NCI-H1048 (cell line): Measurements from ENCODE around the gene ARPC5L.
"Not testable (repeated sequence)": the region's sequence is repeated elsewhere in the genome, so short reads cannot be mapped to it uniquely, and the experiment has no call there.

Experiments
- DNase-seq: peaks from one replicate; lab custom pipeline; 2025; lab: John Stamatoyannopoulos, UW

ARPC5L gene

DNA sequence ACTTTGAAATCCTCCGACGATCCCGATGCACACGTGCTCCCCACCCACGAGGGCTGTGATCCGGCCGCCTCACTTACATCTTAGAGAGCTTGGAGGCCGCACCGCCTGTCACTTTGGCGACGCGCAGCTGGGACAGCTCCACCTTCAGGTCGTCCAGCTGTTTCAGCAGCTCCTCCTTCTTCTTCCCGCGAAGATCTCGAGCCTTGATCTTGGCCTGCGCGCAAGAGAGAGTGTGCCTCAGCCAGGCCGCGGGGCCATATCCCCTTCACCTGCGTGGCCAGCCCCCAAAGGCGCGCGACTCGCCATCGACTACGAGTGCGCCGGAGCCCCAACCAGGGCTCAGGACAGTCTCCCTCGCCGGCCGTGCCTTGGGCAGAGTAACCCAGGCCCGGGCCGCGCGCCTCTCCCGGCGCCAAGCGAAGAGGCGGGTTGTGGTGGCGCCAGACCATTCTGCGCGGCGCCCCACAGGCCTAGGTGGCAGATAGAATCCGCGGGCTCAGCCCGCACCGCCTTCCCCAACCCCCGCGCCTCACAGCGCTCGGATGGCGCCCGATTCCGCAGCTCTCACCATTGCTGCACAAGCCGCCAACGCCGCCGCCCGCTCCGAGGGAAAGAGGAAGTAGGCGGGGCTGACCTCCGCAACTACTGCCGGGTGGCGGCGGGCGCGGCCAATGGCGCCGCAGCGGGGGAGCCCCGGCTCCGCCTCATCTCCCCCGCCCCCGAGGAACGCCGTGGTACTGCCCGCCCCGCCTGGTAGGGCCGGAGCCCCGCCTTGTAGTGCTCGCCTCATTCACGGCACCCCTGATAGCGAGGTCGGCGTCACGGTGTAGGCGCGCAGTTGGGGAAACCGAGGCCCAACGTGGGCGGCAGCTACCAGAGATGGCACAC, at the start of gene ARPC5L, which contains the start of gene RPL35:
ARPC5L (plus strand) TSS at position 789 of the 888 bp plus-strand sequence. CDS start 7,161 bp downstream, outside the sequence.
RPL35 (minus strand) TSS at position 616 of the 888 bp plus-strand sequence; CDS start at position 571, 45 bp downstream.
- peak; percentile 90 for DNase-seq

DNA sequence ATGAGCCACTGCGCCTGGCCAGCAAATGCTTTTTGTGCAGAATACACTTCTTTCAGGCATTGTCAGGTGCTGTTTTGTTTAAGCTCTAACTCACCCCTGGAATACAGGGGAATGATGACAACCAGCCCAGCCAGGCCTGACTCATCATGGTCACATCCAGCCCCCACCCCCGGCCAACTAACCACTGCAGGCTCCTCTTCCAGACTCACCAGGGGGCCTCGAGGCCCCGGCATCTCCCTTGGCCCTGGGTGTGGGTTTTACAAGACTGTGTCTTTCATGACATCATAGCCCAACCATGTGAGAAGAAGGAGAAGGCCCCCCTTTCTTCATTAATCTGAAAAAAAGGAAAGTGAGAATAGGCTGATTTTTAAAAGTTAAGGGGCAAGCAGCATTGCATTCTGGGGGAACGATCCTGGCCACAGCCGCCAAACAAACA, 49.5 kb upstream of the ARPC5L start:
- no peak for DNase-seq

DNA sequence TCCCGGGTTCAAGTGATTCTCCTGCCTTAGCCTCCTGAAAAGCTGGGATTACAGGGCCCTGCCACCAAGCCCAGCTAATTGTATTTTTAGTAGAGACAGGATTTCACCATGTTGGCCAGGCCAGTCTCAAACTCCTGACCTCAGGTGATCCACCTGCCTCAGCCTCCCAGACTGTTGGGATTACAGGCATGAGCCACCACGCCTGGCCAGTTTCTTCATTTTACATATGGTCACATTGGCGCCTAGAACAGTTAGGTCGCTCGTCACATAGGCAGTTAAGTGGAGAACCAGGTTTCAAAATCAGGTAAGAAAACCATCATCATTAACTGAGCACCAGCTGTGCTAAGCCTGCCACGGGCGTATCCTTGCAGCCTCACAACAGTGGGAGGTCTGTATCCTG, 48.9 kb upstream of the ARPC5L start:
- no peak for DNase-seq

DNA sequence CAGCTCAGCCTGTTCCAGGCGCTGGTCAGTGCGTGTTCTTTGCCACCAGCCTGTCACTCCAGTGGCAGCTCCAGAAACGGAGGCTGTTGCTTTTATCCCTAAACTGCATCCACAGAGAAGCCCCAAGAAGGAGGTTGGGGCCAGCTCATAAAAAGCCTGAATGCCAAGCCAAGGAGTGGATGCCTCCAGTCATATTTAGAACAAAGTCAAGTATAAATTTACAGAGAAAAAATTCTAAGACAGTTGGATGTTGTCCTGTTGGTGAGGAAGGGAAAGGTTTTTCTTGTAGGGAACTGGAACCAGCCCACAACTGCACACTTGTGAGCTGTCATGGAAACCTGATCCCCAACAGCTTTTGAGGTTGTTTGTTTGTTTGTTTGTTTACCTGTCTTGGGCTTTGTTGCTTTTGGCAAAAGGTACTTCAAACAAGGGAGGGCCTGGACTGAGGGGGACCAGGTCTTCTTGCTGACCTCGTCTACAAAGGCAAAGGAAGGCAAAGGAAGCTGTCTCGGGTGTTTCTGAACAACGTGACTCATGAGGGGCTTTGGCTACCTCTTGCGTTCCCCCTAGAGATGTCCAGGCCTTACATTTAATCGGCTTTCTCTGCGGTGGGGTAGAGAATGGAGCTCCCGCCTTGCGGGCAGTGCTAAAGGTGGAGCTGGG, 48.3 kb upstream of the ARPC5L start:
- DNase-seq = no peak

DNA sequence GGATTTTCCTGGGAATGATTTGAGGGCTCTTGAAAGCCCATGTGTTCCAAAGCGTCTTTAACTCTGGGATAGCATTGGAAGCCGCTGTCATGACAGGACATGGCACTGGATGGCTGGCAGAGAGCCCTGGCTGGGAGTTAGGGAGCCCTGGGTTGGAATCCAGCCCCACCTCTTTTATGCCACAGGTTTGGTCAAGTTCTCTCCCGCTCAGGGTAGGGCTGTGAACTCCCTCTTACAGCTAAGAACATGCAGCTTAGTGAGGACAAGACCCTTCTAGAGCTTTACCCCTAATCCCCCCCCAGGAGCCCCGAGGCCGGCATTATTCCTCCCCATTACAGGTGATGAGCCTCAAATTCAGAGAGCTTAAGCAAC, 47.8 kb upstream of the ARPC5L start:
- DNase-seq = no peak

DNA sequence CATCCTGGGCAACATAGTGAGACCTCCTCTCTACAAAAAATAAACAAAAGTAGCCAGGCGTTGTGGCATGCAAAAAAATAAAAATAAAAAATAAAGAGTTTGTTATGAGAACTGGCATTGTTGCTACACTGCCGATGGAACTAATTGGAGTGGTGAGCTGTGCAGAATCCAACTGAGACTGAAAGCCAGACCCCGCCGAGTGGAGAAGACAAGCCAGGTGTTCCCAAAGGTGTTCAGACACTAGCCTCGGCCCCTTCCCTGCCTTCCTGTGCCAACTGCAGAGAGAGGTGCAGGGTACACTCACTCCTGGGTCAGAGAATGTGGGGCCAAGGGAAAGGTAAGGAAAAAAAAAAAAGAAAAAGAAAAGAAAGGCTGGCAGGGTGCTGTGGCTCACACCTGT, 46.3 kb upstream of the ARPC5L start:
- no peak for DNase-seq

DNA sequence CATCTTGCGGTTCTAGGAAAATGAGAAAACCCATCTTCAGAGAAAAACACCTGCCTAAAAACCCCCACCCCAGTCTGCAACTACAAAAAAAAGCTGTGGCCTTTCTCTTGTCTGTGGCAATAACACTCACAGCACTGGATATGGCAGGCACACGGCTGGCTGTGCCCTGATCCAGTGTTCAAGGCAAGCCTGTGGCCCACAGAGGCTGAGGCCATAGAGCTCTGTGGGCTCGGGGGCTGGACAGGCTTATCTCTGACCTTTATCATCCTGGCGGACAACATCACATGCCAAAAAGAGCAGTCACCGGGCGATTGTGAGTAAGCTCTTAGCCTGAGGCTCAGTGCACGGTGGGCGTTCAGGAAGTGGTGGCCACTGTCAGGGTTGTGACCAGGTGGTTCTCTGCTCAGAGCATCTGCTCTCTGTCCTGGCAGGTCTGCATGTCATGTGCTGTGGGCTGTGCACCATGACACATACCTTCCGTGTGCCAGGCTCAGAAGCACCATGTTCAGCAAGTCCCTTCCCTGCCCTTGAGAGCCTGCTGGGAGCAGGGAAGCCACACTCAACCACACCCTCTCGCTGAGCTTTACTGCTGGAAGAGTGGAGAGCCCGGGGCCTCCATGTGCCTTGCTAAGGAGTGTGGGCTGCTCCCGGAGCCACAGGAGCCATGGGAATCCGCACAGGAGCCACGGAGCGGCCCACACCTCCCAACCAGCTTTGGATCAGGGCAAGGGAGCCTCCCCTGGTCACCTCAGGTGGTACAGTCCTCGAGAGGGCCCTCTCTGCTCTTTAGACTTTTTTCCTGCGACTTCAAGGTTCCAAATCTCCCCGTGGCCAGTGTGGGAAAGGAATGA, 43.3 kb upstream of the ARPC5L start:
- DNase-seq = no peak

DNA sequence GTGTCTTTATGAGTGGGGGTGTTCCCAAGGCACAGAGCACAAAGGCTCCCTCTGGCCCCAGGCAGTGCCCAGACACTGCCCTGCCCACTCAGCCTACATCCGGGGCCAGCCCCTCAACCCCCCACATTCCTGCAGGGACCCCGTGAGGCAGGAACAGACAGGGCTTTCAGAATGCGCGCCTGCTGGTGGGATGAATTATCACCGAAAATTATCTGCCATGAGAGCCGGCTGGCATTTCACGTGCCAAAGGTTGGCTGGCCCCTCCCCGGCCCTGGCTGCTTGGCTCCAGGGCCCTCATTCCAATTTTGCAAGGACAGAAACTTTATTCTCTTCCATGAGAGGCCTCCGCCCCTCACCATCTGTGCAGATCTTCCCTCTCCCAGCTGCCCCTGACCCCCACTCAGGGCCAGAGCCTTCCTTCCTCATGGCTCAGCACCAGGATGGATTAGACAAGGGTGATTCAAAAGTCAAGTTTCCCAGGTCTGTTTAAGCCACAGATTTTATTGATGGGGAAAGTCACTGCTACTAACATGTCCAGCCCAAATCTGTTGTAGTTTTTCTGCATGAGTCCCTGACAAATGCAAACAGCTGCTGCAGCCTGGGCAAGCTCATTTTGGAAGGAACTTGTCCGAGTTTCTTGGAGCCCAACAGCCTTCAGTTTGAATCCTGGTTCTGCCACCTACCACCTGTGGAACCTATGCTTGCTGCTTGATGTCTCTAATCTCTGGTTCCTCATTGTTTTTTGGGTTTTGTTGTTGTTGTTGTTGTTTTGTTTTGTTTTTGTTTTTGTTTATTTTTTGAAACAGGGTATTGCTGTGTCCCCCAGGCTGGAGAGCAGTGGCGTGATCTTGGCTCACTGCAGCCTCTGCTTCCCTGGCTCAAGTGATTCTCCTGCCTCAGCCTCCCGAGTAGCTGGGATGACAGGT, 41.0 kb upstream of the ARPC5L start:
- DNase-seq = no peak

DNA sequence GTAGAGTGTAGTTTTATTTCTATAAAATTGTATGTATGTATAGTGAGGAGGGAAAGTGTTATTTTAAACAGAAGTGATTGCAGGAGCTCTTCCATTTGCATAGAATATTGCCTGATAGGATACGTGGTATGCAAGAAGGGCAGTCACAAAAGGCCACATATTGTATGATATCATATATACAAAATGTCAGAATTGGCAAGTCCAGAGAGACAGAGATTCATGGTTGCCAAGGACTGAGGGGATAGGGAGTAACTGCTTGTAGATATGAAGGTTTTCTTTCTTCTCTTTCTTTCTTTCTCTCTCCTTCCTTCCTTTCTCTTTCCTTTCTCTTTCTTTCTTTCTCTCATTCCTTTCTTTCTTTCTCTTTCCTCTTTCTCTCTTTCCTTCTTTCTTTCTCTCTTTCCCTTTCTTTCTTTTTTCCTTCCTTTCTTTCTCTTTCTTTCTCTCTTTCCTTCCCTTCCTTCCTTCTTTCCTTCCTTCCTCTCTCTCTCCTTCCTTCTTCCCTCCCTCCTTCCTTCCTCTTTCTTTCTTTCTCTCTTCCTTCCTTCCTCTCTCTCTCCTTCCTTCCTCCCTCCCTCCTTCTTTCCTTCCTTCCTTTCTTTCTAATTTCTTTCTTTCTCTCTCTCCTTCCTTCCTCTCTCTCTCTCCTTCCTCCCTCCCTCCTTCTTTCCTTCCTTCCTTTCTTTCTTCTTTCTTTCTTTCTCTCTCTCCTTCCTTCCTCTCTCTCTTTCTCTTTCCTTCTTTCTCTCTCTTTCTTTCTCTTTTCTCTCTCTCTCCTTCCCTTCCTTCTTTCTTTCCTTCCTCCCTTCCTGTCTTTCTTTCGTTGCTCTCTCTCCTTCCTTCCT, 33.2 kb upstream of the ARPC5L start:
- no peak for DNase-seq

DNA sequence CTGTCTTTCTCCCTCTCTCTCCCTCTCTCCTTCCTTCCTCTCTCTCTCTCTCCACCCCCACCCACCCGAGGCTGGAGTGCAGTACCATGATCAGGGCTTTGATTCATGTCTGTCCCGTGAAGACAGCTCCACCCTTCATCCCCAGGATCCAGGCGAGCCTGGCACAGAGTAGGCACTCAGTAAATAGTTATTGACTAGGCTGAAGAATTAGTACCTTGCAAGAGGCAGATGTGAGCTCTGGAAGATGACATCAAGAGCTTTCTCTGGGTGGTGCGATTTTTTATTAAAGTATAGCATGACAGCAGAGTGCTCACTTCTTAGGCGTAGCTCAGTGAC, 32.6 kb upstream of the ARPC5L start:
- no peak for DNase-seq

DNA sequence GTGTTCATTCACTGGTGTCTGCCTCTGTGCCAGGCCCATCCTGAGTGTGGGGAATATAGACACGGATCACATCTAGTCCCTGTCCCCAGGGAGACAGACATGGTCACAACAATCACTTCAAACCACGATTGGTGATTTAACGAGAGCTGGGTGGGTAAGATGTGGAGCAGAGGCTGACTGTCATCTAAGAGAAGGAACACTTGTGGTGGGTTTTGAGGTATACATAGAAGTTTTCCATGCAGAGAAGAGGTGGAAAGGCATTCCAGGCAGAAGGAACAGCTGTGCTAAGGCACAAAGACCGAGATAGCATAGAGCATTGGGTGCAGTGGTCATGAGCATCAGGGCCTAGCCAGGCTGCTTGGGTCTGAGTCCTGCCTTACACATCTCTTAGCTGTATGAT, 31.3 kb upstream of the ARPC5L start:
- DNase-seq = no peak

DNA sequence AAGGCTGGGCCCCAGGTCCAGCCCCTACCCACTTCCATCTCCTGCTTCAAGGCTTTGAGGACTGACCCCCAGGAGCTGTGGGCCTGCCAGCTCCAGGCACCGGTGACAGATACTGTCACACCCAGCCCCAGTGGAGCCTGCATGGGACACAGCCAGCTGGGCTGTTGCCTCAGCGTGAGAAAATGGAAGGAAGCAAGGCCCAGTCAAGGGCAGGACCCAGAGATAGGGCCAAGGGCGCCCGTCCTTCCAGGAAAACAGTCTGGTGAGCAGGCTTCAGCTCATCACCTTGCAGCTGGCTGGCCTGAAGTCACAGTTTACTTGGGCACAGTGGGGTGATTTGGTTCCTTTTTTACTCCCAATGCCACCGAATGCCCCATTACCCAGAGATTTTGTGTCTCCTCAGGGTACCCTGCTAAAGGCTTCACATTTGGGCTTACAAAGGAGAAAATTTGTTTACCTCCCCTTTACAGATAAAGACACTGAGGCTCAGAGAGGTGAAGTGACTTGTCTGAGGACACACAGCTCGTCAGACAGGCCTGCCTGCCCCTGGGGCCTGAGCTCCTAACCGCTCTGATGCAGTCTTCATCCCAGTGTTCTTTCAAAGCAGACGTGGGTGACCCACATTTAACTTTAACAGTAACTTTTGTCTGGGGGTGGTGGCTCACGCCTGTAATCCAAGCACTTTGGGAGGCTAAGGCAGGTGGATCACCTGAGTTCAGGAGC, 30.1 kb upstream of the ARPC5L start:
- no peak for DNase-seq

DNA sequence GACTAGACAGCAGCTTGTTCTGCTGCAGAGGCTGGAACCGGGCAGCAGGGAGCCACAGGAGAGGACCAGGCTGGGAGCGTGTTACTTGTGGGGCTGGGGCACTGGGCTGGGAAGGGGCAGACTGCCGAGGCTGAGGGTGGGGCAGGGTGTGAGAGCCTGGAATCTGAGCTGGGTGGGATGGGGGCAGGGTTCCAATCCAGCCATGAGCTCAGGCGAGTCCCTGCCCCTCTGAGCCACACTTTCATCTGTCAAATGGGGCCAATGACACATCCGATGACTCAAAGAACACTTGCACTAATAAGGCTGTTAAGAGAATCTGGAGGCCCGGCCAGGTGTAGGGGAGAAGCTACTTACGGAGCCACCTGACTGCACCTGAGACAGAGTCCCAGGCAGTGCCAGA, 27.3 kb upstream of the ARPC5L start:
- DNase-seq = no peak

DNA sequence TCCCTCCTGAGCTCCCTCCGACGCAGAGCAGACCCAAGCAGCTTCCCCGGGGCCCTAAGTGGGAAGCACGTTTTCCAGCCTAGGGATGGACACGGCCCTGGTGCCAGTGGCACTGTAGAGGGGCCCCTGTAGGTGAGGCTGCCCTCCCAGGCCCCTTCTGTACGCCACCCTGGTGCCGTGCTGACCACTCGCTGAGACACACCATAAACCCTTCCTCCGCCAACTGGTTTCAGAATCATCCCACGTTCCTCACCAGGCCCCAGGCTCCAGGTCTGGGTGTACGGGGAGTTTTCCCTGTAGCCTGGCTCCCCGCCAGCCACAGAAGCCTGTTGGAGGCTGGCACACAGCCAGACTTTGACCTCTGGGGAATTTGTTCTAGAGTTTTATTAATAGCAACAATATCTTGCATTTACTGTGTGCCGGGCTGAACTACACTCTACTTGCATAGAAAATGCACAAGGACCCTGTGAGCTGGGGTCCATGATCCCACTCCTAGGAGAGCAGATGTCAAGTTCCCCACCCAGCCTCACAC, 26.8 kb upstream of the ARPC5L start:
- DNase-seq = no peak

DNA sequence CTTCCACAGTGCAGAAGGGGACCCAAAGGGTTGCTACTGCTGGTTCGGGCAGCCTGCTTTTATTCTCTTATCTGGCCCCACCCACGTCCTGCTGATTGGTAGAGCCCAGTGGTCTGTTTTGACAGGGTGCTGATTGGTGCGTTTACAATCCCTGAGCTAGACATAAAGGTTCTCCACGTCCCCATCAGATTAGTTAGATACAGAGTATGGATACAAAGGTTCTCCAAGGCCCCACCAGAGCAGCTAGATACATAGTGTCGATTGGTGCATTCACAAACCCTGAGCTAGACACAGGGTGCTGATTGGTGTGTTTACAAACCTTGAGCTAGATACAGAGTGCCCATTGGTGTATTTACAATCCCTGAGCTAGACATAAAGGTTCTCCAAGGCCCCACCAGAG, 23.8 kb upstream of the ARPC5L start:
- DNase-seq = not testable (repeated sequence)

DNA sequence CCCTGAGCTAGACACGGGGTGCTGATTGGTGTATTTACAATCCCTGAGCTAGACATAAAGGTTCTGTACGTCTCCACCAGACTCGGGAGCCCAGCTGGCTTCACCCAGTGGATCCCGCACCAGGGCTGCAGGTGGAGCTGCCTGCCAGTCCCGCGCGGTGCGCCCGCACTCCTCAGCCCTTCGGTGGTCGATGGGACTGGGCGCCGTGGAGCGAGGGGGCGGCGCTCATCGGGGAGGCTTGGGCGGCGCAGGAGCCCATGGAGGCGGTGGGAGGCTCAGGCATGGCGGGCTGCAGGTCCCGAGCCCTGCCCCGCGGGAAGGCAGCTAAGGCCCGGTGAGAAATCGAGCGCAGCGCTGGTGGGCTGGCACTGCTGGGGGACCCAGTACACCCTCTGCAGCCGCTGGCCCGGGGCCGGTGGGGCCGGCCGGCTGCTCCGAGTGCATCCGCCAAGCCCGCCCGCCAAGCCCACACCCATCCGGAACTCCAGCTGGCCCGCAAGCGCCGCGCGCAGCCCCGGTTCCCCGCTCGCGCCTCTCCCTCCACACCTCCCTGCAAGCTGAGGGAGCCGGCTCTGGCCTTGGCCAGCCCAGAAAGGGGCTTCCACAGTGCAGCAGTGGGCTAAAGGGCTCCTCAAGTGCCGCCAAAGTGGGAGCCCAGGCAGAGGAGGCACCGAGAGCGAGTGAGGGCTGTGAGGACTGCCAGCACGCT, 23.2 kb upstream of the ARPC5L start:
- DNase-seq = not testable (repeated sequence)

DNA sequence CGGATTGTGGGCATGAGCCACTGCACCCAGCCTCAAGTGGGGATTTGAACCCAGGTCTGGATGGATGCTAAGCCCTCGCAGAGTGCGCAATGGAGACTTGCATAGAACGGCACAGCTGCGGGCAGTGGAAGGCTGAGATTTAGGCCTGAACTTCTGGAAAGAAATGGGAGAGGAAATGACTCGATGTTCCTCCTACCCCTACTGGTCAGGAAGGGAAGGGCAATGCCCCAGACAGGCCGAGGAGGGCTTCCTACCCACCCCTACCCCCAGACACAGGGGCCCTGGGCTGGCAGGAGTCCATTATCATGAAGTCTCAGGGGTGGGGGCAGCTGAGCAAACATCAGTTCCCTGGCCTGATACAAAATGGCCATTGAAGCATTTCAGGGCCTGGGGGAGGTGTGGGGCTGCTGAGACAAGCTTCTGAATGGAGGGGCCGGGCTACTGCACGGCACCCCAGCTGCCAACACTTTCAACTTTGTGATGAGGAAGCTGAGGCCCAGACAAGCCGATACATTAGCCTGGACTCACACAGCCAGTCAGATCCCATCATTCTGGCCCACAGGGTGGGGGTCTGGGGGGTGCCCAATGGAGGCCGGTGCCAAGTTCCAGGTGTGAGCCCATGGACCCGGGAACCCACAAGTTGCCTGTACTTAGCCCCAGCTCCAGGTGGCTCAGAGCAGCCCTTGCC, 22.2 kb upstream of the ARPC5L start:
- DNase-seq = no peak

DNA sequence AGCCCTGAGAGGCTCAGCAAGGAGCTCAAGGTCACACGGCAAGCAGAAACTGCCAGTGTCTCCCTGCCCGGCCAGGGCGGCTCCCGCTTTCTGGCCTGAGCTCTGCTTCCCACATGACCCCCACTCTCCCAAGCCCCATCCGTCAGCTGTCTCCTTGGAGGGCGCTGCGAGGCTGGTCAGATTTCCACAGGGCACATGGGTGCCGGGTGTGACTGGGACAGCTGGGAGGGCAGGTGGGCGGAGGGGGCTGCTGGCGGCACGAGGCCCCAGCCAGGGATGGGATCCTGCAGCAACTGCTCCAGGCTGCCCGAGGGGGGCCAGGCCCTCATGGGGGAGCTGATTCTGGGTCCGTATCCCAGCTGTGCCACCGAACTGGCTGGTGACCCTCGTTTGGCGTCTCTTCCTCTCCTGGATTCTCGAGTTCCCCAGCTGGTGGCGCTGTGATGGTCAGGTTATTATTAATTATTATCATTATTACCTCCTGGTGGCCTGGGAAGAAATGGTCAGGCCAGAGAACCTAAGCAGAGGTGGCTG, 21.6 kb upstream of the ARPC5L start:
- no peak for DNase-seq
